HS-27A (cell line): Measurements from ENCODE around the gene PTPN13.

ENCODE experiments used
- DNase-seq: peaks from one replicate; pipeline ENCODE4 v3.0.0-alpha.2; 2012; ENCODE audit warnings: low read depth, missing footprints

Gene PTPN13

GRCh38 chr4:86819561-86819960 lies 225.4 kb downstream of the PTPN13 start:
- no peak for DNase-seq

- no peak for DNase-seq
These were observed 227.0 kb downstream of the PTPN13 start for GRCh38 chr4:86821151-86821550.

GRCh38 chr4:86822136-86822535 lies 228.0 kb downstream of the PTPN13 start:
- no peak for DNase-seq

GRCh38 chr4:86825511-86825910 lies 231.4 kb downstream of the PTPN13 start:
- peak; percentile 8 for DNase-seq

- DNase-seq, result peak; percentile 79
These were observed 237.4 kb downstream of the PTPN13 start for GRCh38 chr4:86831262-86832130.

GRCh38 chr4:86833615-86834014 lies 239.5 kb downstream of the PTPN13 start:
- DNase-seq, result no peak

- DNase-seq, result peak; percentile 58
These were observed 240.8 kb downstream of the PTPN13 start for GRCh38 chr4:86834901-86835300.

GRCh38 chr4:86835677-86836076 lies 241.6 kb downstream of the PTPN13 start:
- DNase-seq, result no peak

- no peak for DNase-seq
These were observed 243.8 kb downstream of the PTPN13 start for GRCh38 chr4:86837691-86838503.

- no peak for DNase-seq
These were observed 246.7 kb downstream of the PTPN13 start for GRCh38 chr4:86840858-86841257.

- DNase-seq, result no peak
These were observed 247.2 kb downstream of the PTPN13 start for GRCh38 chr4:86841309-86841708.

GRCh38 chr4:86845593-86845992 lies 251.5 kb downstream of the PTPN13 start:
- no peak for DNase-seq

GRCh38 chr4:86846921-86847320 lies 252.8 kb downstream of the PTPN13 start:
- no peak for DNase-seq

GRCh38 chr4:86847571-86847970 lies 253.5 kb downstream of the PTPN13 start:
- no peak for DNase-seq

- DNase-seq, result no peak
These were observed 254.0 kb downstream of the PTPN13 start for GRCh38 chr4:86848136-86848535.

GRCh38 chr4:86848732-86849619 lies 254.9 kb downstream of the PTPN13 start, which contains the start of gene SLC10A6:
Gene SLC10A6, minus strand, starts transcription at chr4:86849384. Its CDS starts 269 bp downstream, at chr4:86849115.
- DNase-seq, result no peak

GRCh38 chr4:86853209-86853608 lies 259.1 kb downstream of the PTPN13 start:
- no peak for DNase-seq

- DNase-seq, result no peak
These were observed 261.5 kb downstream of the PTPN13 start for GRCh38 chr4:86855572-86855971.

- DNase-seq, result no peak
These were observed 262.8 kb downstream of the PTPN13 start for GRCh38 chr4:86856896-86857295.

- no peak for DNase-seq
These were observed 263.4 kb downstream of the PTPN13 start for GRCh38 chr4:86857341-86858052.
